Panc1 (cell line): Measurements from ENCODE around the gene AP1AR. TPM values are rescaled to one million over a fixed set of nuclear protein-coding genes. Genes with fewer than 3 reads are reported as not detected.
A peak's percentile ranks its signal among the peaks of the same experiment; 100 is the strongest.

Experiments used
- ATAC-seq: fragments of 200-7000 bp; cut with Tn5 transposase; 2 replicates; pipeline ENCODE4 v1.9.1; 2020; ENCODE audit warnings: mild to moderate bottlenecking, moderate library complexity
- BruUV-seq: library from RNA; stranded (reverse); fragments of 400-500 nt; replicated peaks from 2 replicates; lab custom pipeline; 2021; lab: Mats Ljungman, UMichigan
- CTCF ChIA-PET: fragments of 300-600 bp; sonication (Branson Sonifier 250); formaldehyde crosslinking; loops from one replicate; lab custom pipeline; 2022; ENCODE audit warnings: antibody characterized with exemption; lab: Charles Lee
- POLR2A ChIA-PET: fragments of 300-600 bp; sonication (Branson Sonifier 250); formaldehyde crosslinking; loops from one replicate; lab custom pipeline; 2022; ENCODE audit warnings: antibody characterized with exemption; lab: Charles Lee
- DNase-seq: peaks from one replicate; pipeline ENCODE4 v3.0.0-alpha.2; 2010; ENCODE audit warnings: low read depth, low spot score
- H3K27ac ChIP-seq: 2 replicates; pipeline ENCODE4 v1.5.1; 2011; ENCODE audit warnings: mild to moderate bottlenecking, low read length, inconsistent platforms
- H3K27me3 ChIP-seq: fragments of 200-500 bp; sonication (Bioruptor generic); 2 replicates; pipeline ENCODE4 v1.6.0; 2014; ENCODE audit warnings: low read length, inconsistent platforms; ENCODE audit not compliant: control insufficient read depth, insufficient read depth
- H3K36me3 ChIP-seq: fragments of 200-500 bp; sonication (Bioruptor generic); 2 replicates; pipeline ENCODE4 v1.5.1; 2014; ENCODE audit warnings: inconsistent platforms, mild to moderate bottlenecking, low read length, moderate library complexity; ENCODE audit not compliant: control insufficient read depth, insufficient read depth
- H3K4me1 ChIP-seq: 2 replicates; pipeline ENCODE4 v1.5.1; 2011; ENCODE audit warnings: inconsistent platforms, mild to moderate bottlenecking, low read length, moderate library complexity; ENCODE audit not compliant: control insufficient read depth, insufficient read depth
- H3K4me3 ChIP-seq, 2 experiments: 2 replicates each; pipeline ENCODE4 v1.5.1; 2011 to 2012; ENCODE audit warnings: low read depth in 2 of 2, low read length in 2 of 2, mild to moderate bottlenecking in 2 of 2, inconsistent platforms in 1 of 2, moderate library complexity in 1 of 2
- H3K9me3 ChIP-seq: fragments of 200-500 bp; sonication (Bioruptor generic); 2 replicates; pipeline ENCODE4 v1.5.1; 2014; ENCODE audit warnings: low read depth, mild to moderate bottlenecking, inconsistent platforms, low read length, moderate library complexity; ENCODE audit not compliant: control insufficient read depth, insufficient read depth
- CTCF ChIP-seq: fragments of 450-650 bp; IDR thresholded peaks from 2 replicates; pipeline ENCODE4 v1.5.1; 2017; ENCODE audit warnings: mild to moderate bottlenecking
- POLR2AphosphoS5 ChIP-seq: IDR thresholded peaks from 2 replicates; pipeline ENCODE4 v1.6.1; 2012; ENCODE audit warnings: mild to moderate bottlenecking, low read depth, low read length, moderate library complexity
- REST ChIP-seq, 2 experiments: IDR thresholded peaks; 2 replicates each; pipeline ENCODE4 v1.6.1; 2011 to 2012; ENCODE audit warnings: low read depth in 2 of 2, control low read depth in 1 of 2, low read length in 1 of 2, mild to moderate bottlenecking in 1 of 2, moderate library complexity in 1 of 2; ENCODE audit not compliant: insufficient read depth in 1 of 2
- SIN3A ChIP-seq: IDR thresholded peaks from 2 replicates; pipeline ENCODE4 v1.6.1; 2012; ENCODE audit warnings: low read depth, mild to moderate bottlenecking, low read length, moderate library complexity, borderline replicate concordance; ENCODE audit not compliant: insufficient read depth
- TCF7L2 ChIP-seq: IDR thresholded peaks from 2 replicates; pipeline ENCODE4 v1.6.1; 2011; ENCODE audit warnings: mild to moderate bottlenecking, low read depth, low read length, inconsistent platforms
- in situ Hi-C: cut with HindIII; loops from 2 replicates; pipeline ENCODE4 v1.10.0; 2016; ENCODE audit warnings: low sequenced_read_pairs, low pct_unique_long_range_greater_than_20kb
- intact Hi-C: fragments of 100-400 bp; cut with micrococcal nuclease; formaldehyde crosslinking; loops from one replicate; pipeline ENCODE4 v1.10.0; 2022; ENCODE audit not compliant: unreplicated experiment
- total RNA-seq: library from RNA; stranded (reverse); gene quantifications from one replicate; pipeline ENCODE4 v1.2.1, GENCODE V29; 2021; ENCODE audit not compliant: unreplicated experiment

AP1AR gene
- total RNA-seq, 1 experiment from 2014 or later = 18.9 TPM

DNA sequence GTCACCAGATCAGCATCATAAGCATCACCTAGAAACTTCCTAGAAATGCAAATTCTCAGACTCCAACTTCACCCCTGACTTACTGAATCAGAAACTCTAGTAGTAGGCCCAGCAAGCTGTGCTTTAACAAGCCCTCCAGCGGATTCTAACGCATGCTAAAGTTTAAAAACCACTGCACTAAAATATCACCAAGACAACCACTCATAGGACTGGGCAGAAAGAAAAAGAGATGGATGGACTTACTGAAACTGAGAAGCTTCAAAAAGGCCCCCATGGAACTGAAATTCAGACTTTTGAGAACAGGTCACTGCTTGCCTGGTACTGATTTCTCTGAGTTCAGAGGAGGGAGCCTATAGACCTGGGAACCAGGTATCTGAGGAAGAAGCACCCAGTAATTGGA lies 46.3 kb upstream of the AP1AR start:
- no peaks in the 10 kb centered on the region for H3K36me3 ChIP-seq
- no peaks in the 10 kb centered on the region for H3K4me1 ChIP-seq
- no peak for ATAC-seq
- H3K27me3 ChIP-seq = no peaks in the 10 kb centered on the region
- ChIA-PET CTCF (no interaction called here), POLR2A (no interaction called here)
- intact Hi-C loops (no loop called here), in situ Hi-C loops (no loop called here)
- no peaks in the 10 kb centered on the region for H3K9me3 ChIP-seq
- TF ChIP-seq SIN3A = no peak
- DNase-seq = no peak
- no TSS peak for BruUV-seq
- no peak overlapping the region for H3K27ac ChIP-seq
- H3K4me3 ChIP-seq = no peak overlapping the region

DNA sequence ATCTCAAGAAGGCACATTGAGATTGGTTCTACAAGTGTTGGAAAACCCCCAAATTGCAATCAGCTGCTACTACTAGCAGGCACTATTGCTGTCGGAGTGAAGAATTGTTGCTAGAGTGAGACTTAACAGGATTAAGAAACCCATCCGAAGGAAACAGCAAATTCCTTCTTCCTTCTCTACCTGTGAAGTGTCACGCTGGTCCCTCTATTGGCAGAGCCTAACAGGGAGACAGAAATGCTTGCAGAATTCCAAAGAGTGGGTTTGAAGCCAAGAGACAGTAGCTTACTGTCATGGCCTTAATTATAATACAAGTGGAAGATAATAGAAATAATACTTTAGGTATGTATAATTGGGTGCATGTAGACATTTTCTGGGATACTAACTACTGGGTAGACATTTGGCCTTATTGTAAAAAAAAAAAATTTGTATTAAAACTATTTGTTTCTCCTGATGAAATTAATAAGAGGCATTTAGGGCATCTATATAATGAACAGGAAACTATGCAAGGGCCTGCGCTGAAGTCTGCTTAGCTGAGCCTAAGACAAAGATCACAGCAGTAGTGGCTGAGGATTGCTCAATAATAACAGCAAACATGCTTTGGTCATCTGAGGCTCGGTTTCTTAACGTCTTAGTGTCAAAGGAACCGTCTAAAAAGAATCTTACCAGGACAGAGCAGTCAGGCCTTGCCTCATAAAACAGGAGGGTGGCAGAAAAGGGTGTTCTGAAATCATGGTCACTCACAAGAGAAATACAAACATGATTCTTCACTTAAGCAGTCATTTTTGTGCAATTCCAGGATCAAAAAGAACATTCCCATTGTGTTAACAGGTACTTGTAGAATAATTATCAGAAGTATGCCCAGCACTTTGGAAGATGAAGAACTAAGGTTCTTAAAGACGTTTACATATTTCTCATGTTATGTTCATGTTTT lies 45.6 kb upstream of the AP1AR start:
- H3K4me1 ChIP-seq = no peaks in the 10 kb centered on the region
- ChIA-PET POLR2A (no interaction called here), CTCF (no interaction called here)
- H3K36me3 ChIP-seq = no peaks in the 10 kb centered on the region
- H3K27me3 ChIP-seq = no peaks in the 10 kb centered on the region
- ATAC-seq (no peak), DNase-seq (no peak)
- intact Hi-C loops (no loop called here), in situ Hi-C loops (no loop called here)
- TF ChIP-seq CTCF (no peak), TCF7L2 (no peak), POLR2AphosphoS5 (no peak), SIN3A (no peak), REST (IDR thresholded peaks at IDR 0.05; ENCODE audit: insufficient read depth in 1 of 2, low read depth in 2 of 2, low read length in 1 of 2) (no peak)
- no peaks in the 10 kb centered on the region for H3K9me3 ChIP-seq
- no TSS peak for BruUV-seq
- no peak overlapping the region for H3K4me3 ChIP-seq
- no peak overlapping the region for H3K27ac ChIP-seq

DNA sequence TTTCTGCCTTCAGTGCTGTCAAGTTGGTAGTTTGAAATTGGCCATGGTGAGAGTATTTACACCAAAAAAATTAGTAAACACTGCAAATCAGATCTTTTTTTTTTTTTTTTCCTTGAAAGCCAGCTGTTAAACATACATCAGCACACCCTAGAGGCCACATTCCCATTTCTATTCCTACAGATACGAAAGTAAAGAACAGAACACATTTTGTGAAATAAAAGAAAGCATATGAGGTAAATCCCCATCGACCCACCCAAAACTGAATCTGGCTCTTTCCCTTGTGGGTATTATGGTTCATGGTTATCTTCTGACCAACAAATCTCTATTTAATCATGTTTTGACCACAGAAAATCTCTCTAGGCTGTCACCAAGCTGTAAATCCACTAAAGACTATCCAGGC lies 41.8 kb upstream of the AP1AR start:
- Histone ChIP-seq H3K27ac (no peak overlapping the region), H3K9me3 (no peaks in the 10 kb centered on the region), H3K27me3 (no peaks in the 10 kb centered on the region), H3K4me3 (no peak overlapping the region), H3K4me1 (no peaks in the 10 kb centered on the region), H3K36me3 (no peaks in the 10 kb centered on the region)
- ChIA-PET CTCF (interaction anchor here (0.6 to 0.7 kb wide), 2 partner anchors 10 to 34 kb away, joined by 3 to 7 read pairs; no protein-coding TSS in a partner anchor), POLR2A (interaction anchor here (0.7 kb wide), 2 partner anchors 50 to 67 kb away, joined by 6 to 8 read pairs; no protein-coding TSS in a partner anchor)
- in situ Hi-C loops = no loop called here
- no peak for ATAC-seq
- TF ChIP-seq CTCF (peak; percentile 30; the same call in 1 of the 2 replicates), POLR2AphosphoS5 (no peak)
- BruUV-seq = no TSS peak
- no peak for DNase-seq
- intact Hi-C loops = no loop called here
